Measurements from ENCODE around the gene MTPN.

Gene MTPN

DNA sequence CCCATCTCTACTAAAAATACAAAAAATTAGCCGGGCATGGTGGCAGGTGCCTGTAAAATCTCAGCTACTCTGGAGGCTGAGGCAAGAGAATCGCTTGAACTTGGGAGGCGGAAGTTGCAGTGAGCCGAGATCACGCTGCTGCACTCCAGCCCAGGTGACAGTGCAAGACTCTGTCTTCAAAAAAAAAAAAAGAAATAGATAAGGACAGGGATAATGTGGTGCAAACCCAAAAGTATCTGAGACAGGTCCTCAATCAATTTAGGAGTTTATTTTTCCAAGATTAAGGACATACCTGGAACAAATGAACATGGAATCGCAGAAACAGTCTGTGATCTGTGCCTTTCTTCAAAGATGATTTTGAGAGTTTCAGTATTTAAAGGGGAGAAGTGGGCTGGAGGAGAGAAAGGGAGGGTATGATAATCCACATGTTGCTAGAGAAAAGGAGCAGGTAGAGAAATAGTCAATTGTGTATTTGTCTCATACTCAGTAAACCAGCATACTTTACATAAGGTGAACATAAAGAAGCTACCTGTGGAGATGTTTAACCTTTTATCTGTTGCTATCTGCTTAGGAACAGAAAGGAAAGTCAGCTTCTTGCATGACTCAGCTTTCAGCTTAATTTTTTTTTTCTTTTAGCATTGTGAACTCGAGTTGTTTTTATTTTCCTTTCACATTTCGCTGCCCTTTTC, 4.9 kb upstream of the MTPN start:
- FAIRE-seq, result no peak

- no peak for FAIRE-seq
These were observed 3.6 kb upstream of the MTPN start for GRCh38 chr7:135980665-135981180.

DNA sequence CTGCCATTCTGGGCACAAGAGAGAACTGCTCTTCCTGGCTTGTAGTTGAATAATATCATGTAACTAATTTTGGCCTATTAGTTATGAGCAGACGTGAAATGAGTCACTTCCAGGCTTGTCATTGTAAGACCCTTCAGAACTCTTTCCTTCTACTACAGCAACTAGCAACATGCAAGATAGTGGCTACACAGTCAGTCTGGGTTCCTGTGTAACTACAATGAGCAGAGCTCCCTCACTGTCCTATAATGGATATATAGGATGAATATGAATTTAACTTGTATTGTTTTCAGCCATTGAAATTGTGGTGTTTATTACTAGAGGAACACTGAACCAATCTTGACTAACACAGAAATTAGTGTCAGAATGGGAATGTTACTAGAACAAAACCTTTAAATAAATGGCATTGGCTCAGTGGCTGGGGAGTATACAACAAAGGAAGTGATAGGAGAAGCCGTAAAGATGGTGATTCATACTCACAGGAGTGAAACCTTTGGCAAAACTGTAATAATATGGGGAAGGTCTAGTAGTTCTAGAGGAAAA, 2.9 kb upstream of the MTPN start:
- no peak for FAIRE-seq

- FAIRE-seq, result no peak
These were observed 2.4 kb upstream of the MTPN start for GRCh38 chr7:135979471-135980011.

DNA sequence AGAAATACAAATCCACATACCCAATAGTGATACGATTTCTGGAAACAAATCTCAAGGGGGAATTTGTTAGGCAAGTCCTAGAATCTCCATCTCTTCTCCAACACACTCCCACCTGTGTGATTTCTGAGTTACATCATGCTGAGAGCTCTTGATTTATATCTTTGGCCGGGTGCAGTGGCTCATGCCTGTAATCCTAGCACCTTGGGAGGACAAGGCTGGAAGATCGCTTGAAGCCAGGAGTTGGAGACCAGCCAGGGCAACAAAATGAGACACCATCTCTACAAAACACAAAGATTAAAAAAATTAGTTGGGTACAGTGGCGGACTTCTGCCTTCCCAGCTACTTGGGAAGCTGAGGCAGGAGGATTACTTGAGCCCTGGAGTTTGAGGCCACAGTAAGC, 1.5 kb upstream of the MTPN start:
- no peak for FAIRE-seq

DNA sequence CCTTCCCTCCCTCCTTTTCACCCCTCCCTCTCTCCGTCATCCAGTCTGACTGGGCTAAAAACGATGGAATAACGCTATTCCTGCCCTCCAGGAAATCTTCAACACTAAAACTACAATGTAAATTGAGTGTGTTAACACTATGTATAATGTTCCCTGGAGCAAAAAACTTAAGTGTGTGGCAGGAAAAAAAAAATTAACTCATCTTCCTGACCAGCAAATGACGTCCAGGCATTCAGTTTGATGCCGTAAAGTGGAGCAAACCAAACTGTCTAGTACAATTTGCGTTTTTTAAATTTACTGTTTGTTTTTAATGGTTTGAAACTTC, 545 bp upstream of the MTPN start:
- FAIRE-seq, result no peak

DNA sequence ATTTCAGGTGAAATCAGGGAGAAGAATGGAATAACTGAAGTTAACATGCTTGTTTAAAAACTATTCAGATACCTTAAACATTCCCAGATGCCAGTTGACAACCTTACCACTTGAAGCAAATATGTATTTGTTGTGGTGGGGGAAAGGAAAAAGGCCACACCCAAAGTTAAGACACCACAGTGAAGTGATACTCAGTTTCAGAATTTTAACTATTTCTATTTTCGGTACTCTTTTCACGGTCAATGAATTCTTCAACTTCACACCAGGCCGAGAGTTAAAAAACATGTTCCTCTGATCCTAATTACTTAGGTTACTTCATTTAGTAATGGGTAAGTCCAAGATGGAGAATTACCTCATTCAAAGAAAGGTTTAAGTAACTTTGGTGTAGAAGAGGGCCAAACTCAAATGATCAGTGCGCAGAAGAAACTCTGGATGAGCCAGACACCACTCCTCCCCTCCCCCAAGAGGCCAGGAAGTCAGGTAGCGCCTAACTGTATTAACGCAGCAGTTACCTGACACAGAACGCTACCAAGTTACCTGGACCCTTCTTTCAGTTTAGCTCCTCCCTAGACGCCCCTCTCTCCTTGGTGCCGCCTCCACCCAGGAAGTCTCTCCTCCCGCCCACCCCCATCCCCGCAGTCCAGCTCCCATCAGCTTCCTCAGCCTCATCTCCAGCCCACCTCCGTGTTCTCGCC, 700 bp downstream of the MTPN start:
- FAIRE-seq, result no peak

DNA sequence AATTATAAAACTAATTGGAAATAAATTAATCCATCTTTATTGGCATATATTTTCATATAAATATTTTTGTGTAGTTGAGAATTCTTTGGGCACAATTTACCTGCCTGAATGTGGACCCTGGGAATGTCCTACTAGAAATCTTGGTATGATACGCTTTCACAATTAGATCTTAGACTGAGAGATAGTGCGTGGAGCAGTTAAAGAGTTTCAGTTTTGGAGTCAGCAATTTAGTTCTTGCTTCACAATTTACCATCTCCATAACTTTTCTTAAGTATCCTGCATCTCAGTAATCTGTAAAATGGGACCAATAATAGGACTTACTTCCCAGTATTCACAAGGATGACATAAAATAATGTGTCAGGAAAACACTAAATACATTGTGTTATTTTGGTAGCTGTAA, 2.0 kb downstream of the MTPN start:
- FAIRE-seq, result no peak

- no peak for FAIRE-seq
These were observed 2.5 kb downstream of the MTPN start for GRCh38 chr7:135974667-135975066.

DNA sequence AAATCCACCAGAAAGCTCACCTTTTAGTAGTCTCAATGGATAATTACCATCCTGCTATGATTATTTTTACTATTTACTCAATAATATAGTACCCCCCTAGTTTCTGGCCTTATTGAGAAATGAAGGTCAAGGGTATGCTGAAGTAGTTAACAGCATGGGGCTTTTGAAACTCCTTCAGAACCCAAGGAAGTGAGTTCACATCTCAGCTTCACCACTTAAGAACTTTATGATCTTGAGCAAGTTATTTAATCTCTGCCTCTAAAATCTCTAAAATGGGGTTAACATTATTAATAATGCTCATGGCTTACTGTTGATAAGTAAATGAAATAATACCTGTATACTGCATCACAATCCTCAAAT, 5.8 kb downstream of the MTPN start:
- FAIRE-seq, result no peak

DNA sequence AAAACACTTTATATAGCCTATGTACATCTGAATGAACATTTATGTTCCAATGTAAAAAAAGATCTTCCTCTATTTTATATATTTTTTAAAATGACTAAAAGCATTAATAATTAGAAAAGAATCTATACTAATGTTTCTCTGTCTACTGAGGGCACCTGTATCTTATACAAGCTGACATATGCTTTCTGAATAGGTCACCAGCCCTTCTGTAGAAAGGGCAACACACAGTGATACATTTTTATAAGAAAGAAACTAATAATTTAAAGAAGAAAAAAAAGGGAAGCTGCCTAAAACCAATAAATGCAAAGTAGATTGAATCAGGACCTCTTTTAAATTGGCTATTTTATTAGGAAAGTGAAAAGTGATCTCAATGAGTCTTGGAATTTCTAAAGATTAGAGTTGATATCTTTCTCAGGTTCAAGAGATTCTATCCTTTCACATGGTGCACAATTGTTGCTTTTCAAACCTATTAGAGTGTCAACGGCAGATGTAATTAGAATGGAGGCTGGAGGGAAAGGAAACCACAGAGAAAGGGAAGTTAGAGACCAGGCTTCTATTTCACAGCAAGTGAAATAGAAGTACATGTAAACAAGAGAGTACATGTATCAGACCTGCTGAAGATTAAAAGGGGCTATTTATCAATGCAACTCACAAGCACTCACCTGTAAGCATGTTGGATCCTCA, 6.3 kb downstream of the MTPN start:
- no peak for FAIRE-seq

DNA sequence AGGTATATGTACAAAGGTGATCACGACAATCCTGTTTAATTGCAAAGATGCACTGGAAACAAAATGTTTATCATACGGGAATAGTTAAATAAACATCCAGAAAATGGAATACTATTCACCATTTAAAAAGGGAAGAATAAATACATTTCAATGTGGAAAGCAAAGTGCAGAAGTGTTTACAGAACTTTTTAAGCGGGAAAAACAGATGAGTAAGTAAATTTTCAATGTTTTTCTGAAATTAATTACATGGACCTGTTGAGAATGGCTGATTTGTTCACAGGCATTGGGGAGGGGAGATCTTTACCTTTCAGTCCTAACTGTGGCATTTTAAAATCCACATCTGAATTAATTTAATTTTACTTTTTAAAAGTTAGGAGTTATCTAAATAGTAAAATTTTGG, 7.1 kb downstream of the MTPN start:
- FAIRE-seq, result no peak

DNA sequence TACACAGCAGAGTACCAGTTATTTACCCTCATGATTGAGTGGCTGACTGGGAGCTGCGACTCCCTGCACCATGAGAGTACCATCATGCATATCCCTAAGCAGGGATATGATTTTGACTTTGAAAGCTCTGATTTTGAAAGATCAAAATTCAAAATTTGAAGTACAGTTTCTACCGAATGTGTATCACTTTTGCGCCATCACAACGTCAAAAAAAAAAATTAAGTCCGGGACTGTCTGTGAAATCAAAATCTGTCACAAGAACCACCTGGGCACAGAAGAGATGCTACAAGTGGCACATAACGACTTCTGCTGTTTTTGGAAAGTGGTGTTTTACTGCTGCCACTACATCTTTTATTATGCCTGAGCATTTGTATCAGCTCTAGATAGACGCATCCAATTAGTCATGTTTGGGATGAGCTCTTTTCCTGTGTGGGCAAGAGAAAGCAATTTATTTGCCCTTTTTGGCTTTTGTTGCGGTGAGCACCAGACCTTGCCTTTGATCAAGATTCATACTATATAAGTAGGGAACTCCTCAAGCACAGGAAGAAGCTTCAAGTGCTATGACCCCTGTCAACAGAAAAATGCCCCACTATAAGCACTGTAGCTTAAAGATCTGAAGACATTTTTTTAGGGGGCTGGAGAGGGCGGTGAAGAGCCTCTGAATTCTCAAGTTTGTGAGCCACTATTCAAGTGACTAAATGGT, 10.7 kb downstream of the MTPN start:
- no peak for FAIRE-seq

- FAIRE-seq, result no peak
These were observed 11.6 kb downstream of the MTPN start for GRCh38 chr7:135965602-135966001.

DNA sequence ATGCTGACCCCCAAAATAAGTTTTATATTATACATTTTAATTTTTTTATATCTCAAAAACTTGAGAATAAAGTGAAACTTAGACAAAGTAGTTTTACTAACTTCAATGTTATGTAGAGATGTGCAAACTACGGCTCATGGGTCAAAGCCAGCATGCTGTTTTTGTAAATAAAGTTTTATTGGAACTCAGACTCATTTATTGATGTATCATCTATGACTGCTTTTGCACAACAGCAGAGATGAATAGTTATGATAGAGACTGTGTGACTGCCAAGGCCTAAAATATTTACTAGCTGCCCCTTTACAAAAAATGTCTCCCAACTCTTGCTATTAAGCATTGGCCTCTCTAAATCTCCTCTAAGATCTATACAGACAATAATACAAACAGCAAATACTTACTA, 12.4 kb downstream of the MTPN start:
- FAIRE-seq, result no peak

DNA sequence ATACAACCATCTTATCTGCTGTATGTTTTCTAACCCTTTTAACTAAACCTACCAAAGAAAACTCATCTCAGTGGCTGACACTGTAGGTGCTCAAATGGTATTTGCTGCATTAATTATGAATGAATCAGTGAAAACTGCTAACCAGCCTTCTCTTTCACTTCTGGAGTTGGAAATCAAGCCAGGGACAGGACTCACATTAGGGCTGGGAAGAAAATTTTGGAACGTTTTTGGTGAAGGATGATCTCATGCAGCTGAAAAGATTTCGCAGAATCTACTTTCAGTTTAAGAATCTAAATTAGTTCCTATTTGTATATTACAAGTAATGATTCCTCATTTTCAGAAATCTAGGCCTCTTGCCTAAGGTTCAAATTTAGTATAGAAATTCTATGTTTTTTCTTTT, 12.9 kb downstream of the MTPN start:
- FAIRE-seq, result no peak

DNA sequence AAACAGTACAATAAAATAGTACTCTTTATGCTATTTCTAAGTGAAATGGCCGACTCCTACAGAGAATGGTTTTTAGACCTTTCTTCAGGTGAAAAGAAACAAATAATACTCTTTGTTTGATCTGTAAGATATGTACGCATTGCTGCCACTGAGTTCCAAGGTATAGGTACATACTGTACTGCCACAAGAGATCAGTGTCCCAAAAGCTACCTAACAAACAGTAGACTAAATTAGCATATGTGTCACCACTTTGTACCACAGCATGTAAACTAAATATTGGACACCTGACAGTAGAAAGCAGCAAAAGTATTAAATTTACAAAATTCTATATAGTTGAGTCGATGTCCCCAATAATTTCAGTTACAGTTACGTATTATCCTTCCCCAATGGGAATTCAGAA, 14.4 kb downstream of the MTPN start:
- FAIRE-seq, result no peak

GRCh38 chr7:135960709-135961451, 16.3 kb downstream of the MTPN start:
- FAIRE-seq, result no peak

GRCh38 chr7:135959646-135960363, 17.4 kb downstream of the MTPN start:
- peak; percentile 75 for FAIRE-seq

- FAIRE-seq, result no peak
These were observed 19.0 kb downstream of the MTPN start for GRCh38 chr7:135958173-135958572.

- FAIRE-seq, result no peak
These were observed 19.5 kb downstream of the MTPN start for GRCh38 chr7:135957627-135958026.

DNA sequence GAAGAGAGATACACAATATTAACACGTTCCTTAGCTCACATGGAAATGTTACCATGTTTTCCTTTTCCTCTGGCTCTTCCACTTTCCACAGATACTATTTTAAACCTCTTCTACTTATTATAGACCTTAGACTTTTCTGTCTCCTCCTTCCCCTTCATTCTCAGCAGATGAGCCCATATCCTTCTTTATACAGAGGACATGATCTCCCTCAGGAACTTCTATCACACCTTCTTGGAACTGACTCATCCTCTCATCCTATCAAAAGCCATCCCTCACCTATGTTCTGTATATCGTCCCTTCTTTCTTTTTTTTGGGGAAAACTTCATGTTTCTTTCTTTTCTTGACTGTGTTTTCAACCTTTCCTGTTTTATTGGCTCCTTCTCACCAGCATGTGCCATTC, 20.8 kb downstream of the MTPN start:
- no peak for FAIRE-seq
